GM18507 (cell line): ENCODE data around the gene KRT81.
"Not testable (repeated sequence)": the region's sequence is repeated elsewhere in the genome, so short reads cannot be mapped to it uniquely, and the experiment has no call there.

Experiments used
- DNase-seq: peaks from one replicate; pipeline ENCODE4 v3.0.0; 2011; ENCODE audit warnings: low read depth; ENCODE audit not compliant: insufficient read length; ENCODE audit errors: extremely low spot score
- FAIRE-seq: peaks from 2 replicates; lab custom pipeline; 2011; peaks lifted over from hg19 to GRCh38; lab: Jason Lieb, UNC

The KRT81 gene

GRCh38 chr12:52301721-52302120, 10.4 kb upstream of the KRT81 start:
- FAIRE-seq, DNase-seq: not testable (repeated sequence)

- FAIRE-seq (no peak), DNase-seq (no peak)
Measured at GRCh38 chr12:52300796-52301691, 9.7 kb upstream of the KRT81 start.

GRCh38 chr12:52298677-52299190, 7.4 kb upstream of the KRT81 start:
- DNase-seq (no peak), FAIRE-seq (no peak)

GRCh38 chr12:52296572-52297215, 5.4 kb upstream of the KRT81 start:
- no peak for DNase-seq

GRCh38 chr12:52295663-52296062, 4.3 kb upstream of the KRT81 start:
- no peak for FAIRE-seq
- no peak for DNase-seq

More at GRCh38 chr12:52296572-52297215, 5.4 kb upstream of the KRT81 start:
- no peak for FAIRE-seq

GRCh38 chr12:52294803-52295202, 3.5 kb upstream of the KRT81 start:
- FAIRE-seq (no peak), DNase-seq (no peak)

- DNase-seq = no peak
- no peak for FAIRE-seq
Measured at GRCh38 chr12:52293926-52294325, 2.6 kb upstream of the KRT81 start.

GRCh38 chr12:52290483-52291134, 725 bp downstream of the KRT81 start:
- peak; percentile 68 for FAIRE-seq
- not testable (repeated sequence) for DNase-seq

- not testable (repeated sequence) for DNase-seq
- FAIRE-seq = peak; percentile 99
Measured at GRCh38 chr12:52287816-52288805, 3.2 kb downstream of the KRT81 start.

GRCh38 chr12:52286857-52287785, 4.2 kb downstream of the KRT81 start:
- not testable (repeated sequence) for FAIRE-seq

GRCh38 chr12:52285851-52286530, 5.3 kb downstream of the KRT81 start:
- FAIRE-seq (no peak), DNase-seq (no peak)

More at GRCh38 chr12:52286857-52287785, 4.2 kb downstream of the KRT81 start:
- DNase-seq = not testable (repeated sequence)

GRCh38 chr12:52285172-52285745, 6.1 kb downstream of the KRT81 start:
- no peak for FAIRE-seq
- no peak for DNase-seq

- no peak for DNase-seq
- FAIRE-seq = no peak
Measured at GRCh38 chr12:52284562-52285171, 6.7 kb downstream of the KRT81 start.

GRCh38 chr12:52280796-52281560, 10.4 kb downstream of the KRT81 start:
- no peak for FAIRE-seq
- DNase-seq = no peak

GRCh38 chr12:52280319-52280795, 11.0 kb downstream of the KRT81 start:
- DNase-seq = no peak
- no peak for FAIRE-seq
